ENCODE data around the gene TMEM9. TPM values are rescaled to one million over a fixed set of nuclear protein-coding genes. Genes with fewer than 3 reads are reported as not detected.
A peak's percentile ranks its signal among the peaks of the same experiment; 100 is the strongest.

The TMEM9 gene
- total RNA-seq, 1 donor, result 52.2 TPM

GRCh38 chr1:201115390-201115937 lies 38.8 kb downstream of the TMEM9 start:
- TF ChIP-seq CTCF (IDR thresholded peaks at IDR 0.05; ENCODE audit: insufficient read depth, low read depth, low read length), result no peak

GRCh38 chr1:201114245-201115131 lies 39.8 kb downstream of the TMEM9 start:
- peak overlapping the region; percentile 66 for H3K4me3 ChIP-seq (ENCODE audit: low read depth, low read length)
- peak; percentile 89 for TF ChIP-seq CTCF (IDR thresholded peaks at IDR 0.05; ENCODE audit: insufficient read depth, low read depth, low read length)
- DNase-seq (ENCODE audit: low read depth), result peak; percentile 88

More at GRCh38 chr1:201115390-201115937, 38.8 kb downstream of the TMEM9 start:
- DNase-seq (ENCODE audit: low read depth), result no peak
- H3K4me3 ChIP-seq (ENCODE audit: low read depth, low read length), result no peak overlapping the region

- no peak for DNase-seq (ENCODE audit: low read depth)
- TF ChIP-seq CTCF (IDR thresholded peaks at IDR 0.05; ENCODE audit: insufficient read depth, low read depth, low read length), result no peak
- peak overlapping the region; percentile 66 for H3K4me3 ChIP-seq (ENCODE audit: low read depth, low read length)
Measured at GRCh38 chr1:201113451-201114244, 40.6 kb downstream of the TMEM9 start.

GRCh38 chr1:201112926-201113325 lies 41.3 kb downstream of the TMEM9 start:
- no peak overlapping the region for H3K4me3 ChIP-seq (ENCODE audit: low read depth, low read length)
- no peak for TF ChIP-seq CTCF (IDR thresholded peaks at IDR 0.05; ENCODE audit: insufficient read depth, low read depth, low read length)
- DNase-seq (ENCODE audit: low read depth), result no peak

- TF ChIP-seq CTCF (IDR thresholded peaks at IDR 0.05; ENCODE audit: insufficient read depth, low read depth, low read length), result no peak
- H3K4me3 ChIP-seq (ENCODE audit: low read depth, low read length), result no peak within 1 kb of the TSS
- no peak for DNase-seq (ENCODE audit: low read depth)
Measured at GRCh38 chr1:201112173-201112731, 42.0 kb downstream of the TMEM9 start, which contains the start of gene CACNA1S. CACNA1S (minus strand) TSS chr1:201112426; CDS start chr1:201112339, 87 bp downstream.

GRCh38 chr1:201111672-201112071 lies 42.6 kb downstream of the TMEM9 start:
- TF ChIP-seq CTCF (IDR thresholded peaks at IDR 0.05; ENCODE audit: insufficient read depth, low read depth, low read length), result no peak
- DNase-seq (ENCODE audit: low read depth), result no peak
- H3K4me3 ChIP-seq (ENCODE audit: low read depth, low read length), result no peak overlapping the region
